Large intestine (tissue), 3 donors: ENCODE measurements around the gene ABCF3. TPM values are rescaled to one million over a fixed set of nuclear protein-coding genes. Genes with fewer than 3 reads are reported as not detected.

Experiments used
- DNase-seq, 2 donors: peaks; one replicate each; pipeline versions ENCODE4 v3.0.0 to v3.0.0-alpha.2; 2013
- H3K27ac ChIP-seq: one replicate; pipeline ENCODE4 v1.5.1; 2013; ENCODE audit warnings: low read length
- H3K27me3 ChIP-seq: 2 replicates; pipeline ENCODE4 v1.6.1; 2013; ENCODE audit warnings: low read length; ENCODE audit not compliant: control insufficient read depth, insufficient read depth
- H3K36me3 ChIP-seq: 2 replicates; pipeline ENCODE4 v1.6.1; 2013; ENCODE audit warnings: low read length; ENCODE audit not compliant: control insufficient read depth, insufficient read depth
- H3K4me1 ChIP-seq: one replicate; pipeline ENCODE4 v1.6.1; 2013; ENCODE audit warnings: low read length; ENCODE audit not compliant: control insufficient read depth, insufficient read depth
- H3K4me3 ChIP-seq: one replicate; pipeline ENCODE4 v1.5.1; 2013; ENCODE audit warnings: low read length
- H3K9me3 ChIP-seq: one replicate; pipeline ENCODE4 v1.6.1; 2013; ENCODE audit warnings: mild to moderate bottlenecking, low read depth, low read length, moderate library complexity; ENCODE audit not compliant: control insufficient read depth
- WGBS: methylation state at CpG from one replicate; pipeline ENCODE4 v1.1.5; 2013; ENCODE audit warnings: low lambda C conversion rate; ENCODE audit not compliant: insufficient coverage; 5-methylcytosine and 5-hydroxymethylcytosine counted together
- polyA plus RNA-seq: library from polyadenylated mRNA; unstranded; fragments of 120-200 nt; gene quantifications from one replicate; pipeline ENCODE4 v1.2.1, GENCODE V29; 2013

Gene ABCF3
- polyA plus RNA-seq, 1 donor = 72.3 TPM

DNA sequence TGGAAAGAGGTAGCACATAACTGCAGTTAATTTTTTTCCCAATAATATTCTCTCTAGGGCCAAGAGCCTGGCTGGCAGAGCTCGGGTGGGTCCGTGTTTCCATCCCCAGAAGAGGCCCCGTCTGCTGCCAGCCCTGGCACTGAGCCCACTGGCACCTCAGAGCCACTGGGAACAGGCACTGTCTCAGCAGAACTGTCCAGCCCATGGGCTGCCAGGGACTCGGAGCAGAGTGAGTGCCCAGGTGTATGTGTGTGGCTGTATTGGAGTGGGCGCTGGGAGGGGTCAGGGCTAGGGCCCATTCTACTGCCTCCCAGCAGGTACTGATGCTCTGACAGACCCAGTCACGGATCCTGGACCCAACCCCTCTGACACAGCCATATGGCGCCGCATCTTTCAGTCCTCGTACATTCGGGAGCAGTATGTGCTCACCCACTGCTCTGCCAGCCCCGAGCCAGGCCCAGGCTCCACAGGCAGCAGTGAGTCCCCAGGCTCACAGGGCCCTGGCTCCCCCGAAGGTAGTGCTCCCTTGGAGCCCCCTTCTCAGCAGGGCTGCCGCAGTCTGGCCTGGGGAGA is 52.3 kb downstream of the ABCF3 start:
- Histone ChIP-seq H3K27ac (no peak overlapping the region), H3K4me1 (peaks cover 4% of the 10 kb centered on the region), H3K9me3 (peaks cover 2% of the 10 kb centered on the region), H3K27me3 (peaks cover 25% of the 10 kb centered on the region), H3K4me3 (no peak overlapping the region), H3K36me3 (peaks cover 12% of the 10 kb centered on the region)
- no CpG with 5 or more reads among the region's 13 CpGs for WGBS
- no peak for DNase-seq

DNA sequence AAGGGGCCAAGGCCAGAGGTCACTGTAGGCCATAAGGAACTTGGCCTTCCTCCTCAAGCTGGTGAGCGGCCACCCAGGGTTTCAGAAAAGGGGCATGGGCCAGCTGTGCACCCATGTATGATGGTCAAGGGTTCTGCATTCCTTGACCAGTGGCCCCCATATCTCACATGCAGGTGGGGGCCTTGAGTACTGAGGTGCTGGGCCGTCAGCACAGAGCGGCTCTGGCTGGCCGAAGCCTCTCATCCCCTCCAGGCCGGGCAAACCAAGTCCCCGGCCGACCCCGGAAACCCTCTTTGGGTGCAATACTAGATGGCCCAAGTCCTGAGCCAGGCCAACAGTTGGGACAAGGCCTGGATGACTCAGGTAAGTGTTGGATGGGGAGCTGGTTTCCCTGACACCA is 53.2 kb downstream of the ABCF3 start:
- Histone ChIP-seq H3K36me3 (peaks cover 21% of the 10 kb centered on the region), H3K4me3 (no peak overlapping the region), H3K27me3 (peaks cover 20% of the 10 kb centered on the region), H3K4me1 (peaks cover 4% of the 10 kb centered on the region), H3K27ac (no peak overlapping the region), H3K9me3 (no peaks in the 10 kb centered on the region)
- DNase-seq = no peak
- no CpG with 5 or more reads among the region's 8 CpGs for WGBS

- Histone ChIP-seq H3K4me3 (no peak overlapping the region), H3K9me3 (no peaks in the 10 kb centered on the region), H3K27me3 (peaks cover 15% of the 10 kb centered on the region), H3K4me1 (peaks cover 4% of the 10 kb centered on the region), H3K27ac (no peak overlapping the region), H3K36me3 (peaks cover 26% of the 10 kb centered on the region)
- no CpG with 5 or more reads among the region's 7 CpGs for WGBS
- no peak for DNase-seq
Observed at GRCh38 chr3:184239708-184240107, 53.7 kb downstream of the ABCF3 start.

DNA sequence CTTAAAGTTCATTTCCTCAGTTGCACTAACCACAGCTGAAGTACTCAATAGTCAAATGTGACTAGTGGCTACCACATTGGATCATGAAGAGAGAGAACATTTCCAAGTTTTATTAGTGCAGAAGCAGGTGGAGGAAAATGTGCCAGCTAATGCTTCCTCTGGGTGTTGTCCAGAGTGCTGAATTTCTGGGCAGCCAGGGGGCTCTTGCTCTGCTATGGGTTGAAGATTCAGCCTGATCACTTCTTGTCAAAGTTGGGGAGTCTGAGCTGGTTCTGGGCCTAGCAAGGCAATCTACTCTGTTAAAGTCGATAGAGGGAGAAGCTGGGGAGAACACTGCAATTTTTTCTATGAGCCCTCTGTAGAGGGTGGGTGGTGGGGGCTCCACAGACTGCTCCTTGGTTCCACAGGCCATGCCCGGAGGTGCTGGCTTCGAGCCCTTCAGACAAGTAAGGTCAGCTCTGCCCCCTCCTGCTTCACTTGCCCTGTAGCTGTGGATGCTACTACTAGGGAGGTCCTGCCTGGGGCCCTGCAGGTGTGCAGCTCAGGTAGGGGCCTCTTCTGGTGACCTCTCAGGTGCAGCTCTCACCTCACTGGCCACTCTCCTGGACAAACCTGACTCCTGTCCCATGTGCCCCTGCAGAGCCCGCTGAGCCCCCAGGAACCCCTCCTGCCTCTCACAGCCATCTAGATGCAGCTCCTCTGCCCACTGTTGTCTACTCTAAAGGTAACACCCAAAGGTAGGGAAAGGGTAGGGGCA is 54.6 kb downstream of the ABCF3 start:
- no peak overlapping the region for H3K27ac ChIP-seq
- WGBS = no CpG with 5 or more reads among the region's 4 CpGs
- H3K4me3 ChIP-seq = no peak overlapping the region
- peaks cover 4% of the 10 kb centered on the region for H3K4me1 ChIP-seq
- peaks cover 14% of the 10 kb centered on the region for H3K27me3 ChIP-seq
- no peak for DNase-seq
- H3K36me3 ChIP-seq = peaks cover 35% of the 10 kb centered on the region
- no peaks in the 10 kb centered on the region for H3K9me3 ChIP-seq

DNA sequence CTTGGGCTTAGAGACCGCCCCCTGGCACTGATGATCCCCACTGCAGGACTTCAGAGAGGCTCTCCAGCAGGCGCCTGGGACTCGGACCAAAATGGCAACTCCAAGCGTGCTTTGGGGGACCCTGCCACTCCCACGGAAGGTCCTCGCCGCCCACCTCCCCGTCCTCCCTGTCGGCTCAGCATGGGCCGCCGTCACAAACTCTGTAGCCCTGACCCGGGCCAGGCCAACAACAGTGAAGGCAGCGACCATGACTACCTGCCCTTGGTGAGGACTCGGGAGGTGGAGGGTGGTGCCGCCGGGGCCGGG is 55.1 kb downstream of the ABCF3 start:
- peaks cover 10% of the 10 kb centered on the region for H3K27me3 ChIP-seq
- peaks cover 4% of the 10 kb centered on the region for H3K4me1 ChIP-seq
- no peaks in the 10 kb centered on the region for H3K9me3 ChIP-seq
- H3K36me3 ChIP-seq = peaks cover 36% of the 10 kb centered on the region
- no peak for DNase-seq
- H3K27ac ChIP-seq = no peak overlapping the region
- no CpG with 5 or more reads among the region's 17 CpGs for WGBS
- peak overlapping the region; percentile 31 for H3K4me3 ChIP-seq

DNA sequence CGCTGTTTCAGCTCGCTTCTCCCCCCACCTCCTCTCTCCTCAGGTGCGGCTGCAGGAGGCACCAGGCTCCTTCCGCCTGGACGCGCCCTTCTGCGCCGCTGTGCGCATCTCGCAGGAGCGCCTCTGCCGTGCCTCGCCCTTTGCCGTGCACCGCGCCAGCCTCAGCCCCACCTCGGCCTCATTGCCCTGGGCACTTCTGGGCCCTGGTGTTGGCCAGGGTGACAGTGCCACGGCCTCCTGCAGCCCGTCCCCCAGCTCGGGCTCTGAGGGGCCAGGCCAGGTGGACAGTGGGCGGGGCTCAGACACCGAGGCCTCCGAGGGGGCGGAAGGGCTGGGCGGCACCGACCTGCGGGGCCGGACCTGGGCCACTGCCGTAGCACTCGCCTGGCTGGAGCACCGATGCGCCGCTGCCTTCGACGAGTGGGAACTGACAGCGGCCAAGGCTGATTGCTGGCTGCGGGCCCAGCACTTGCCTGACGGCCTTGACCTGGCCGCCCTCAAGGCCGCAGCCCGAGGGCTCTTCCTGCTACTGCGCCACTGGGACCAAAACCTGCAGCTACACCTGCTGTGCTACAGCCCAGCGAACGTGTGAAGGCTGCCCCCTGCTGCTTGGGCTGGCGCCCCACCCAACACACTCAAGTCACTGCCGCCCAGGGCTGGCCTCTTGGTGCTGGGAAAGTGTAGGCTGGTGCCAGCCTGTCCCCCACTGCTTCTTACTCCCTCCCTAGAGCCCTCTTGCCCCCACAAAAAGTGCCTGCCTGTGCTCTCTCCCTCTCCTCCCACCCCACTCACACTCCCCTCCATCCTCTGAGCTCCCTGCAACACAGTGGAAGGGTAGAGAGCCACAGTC is 55.7 kb downstream of the ABCF3 start:
- Histone ChIP-seq H3K27ac (no peak overlapping the region), H3K9me3 (no peaks in the 10 kb centered on the region), H3K4me3 (peak overlapping the region; percentile 31), H3K4me1 (peaks cover 4% of the 10 kb centered on the region), H3K27me3 (peaks cover 4% of the 10 kb centered on the region), H3K36me3 (peaks cover 36% of the 10 kb centered on the region)
- DNase-seq = peak; percentile 63 to 77
- no CpG with 5 or more reads among the region's 46 CpGs for WGBS

DNA sequence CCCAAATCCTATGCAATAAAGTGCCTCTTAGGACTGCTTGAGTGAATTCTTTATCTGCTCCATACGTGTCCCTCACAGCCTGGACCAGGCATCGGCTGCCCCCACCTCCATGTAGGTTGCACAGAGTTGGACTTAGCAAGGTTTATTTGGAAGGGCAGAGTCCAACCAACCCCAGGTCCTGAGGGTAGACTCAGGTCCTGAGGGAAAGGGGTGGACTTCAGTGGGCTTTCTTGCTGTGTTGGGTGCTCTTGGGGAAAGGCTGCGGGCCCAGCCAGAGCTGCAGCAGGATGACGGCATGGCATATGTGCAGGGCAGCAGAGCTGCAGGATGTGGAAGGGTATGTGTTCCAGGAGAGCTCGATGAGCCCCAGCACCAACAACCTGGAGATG is 56.3 kb downstream of the ABCF3 start:
- Histone ChIP-seq H3K4me1 (peaks cover 4% of the 10 kb centered on the region), H3K27ac (no peak overlapping the region), H3K9me3 (no peaks in the 10 kb centered on the region), H3K4me3 (no peak overlapping the region), H3K36me3 (peaks cover 36% of the 10 kb centered on the region), H3K27me3 (no peaks in the 10 kb centered on the region)
- DNase-seq = no peak
- WGBS = no CpG with 5 or more reads among the region's 5 CpGs

Other genes starting within 250 kb of the ABCF3 start
- gene ABCC5, start 168.3 kb upstream of the ABCF3 start, polyA plus RNA-seq = 23.3 TPM
- gene HTR3D, start 154.5 kb upstream of the ABCF3 start, polyA plus RNA-seq = not detected
- not detected for gene HTR3C, start 133.2 kb upstream of the ABCF3 start, polyA plus RNA-seq
- 0.03 TPM for gene HTR3E, start 89.1 kb upstream of the ABCF3 start, polyA plus RNA-seq
- 46.5 TPM for gene EIF2B5, start 50.8 kb upstream of the ABCF3 start, polyA plus RNA-seq
- 81.0 TPM for gene DVL3, start 30.8 kb upstream of the ABCF3 start, polyA plus RNA-seq
- gene AP2M1, start 11.3 kb upstream of the ABCF3 start, polyA plus RNA-seq = 286 TPM
- 18.6 TPM for gene VWA5B2, start 43.4 kb downstream of the ABCF3 start, polyA plus RNA-seq
- 74.6 TPM for gene ALG3, start 62.8 kb downstream of the ABCF3 start, polyA plus RNA-seq
- gene EEF1AKMT4, start 63.5 kb downstream of the ABCF3 start, polyA plus RNA-seq = 5.3 TPM
- gene CAMK2N2, start 75.4 kb downstream of the ABCF3 start, polyA plus RNA-seq = 0.72 TPM
- 1.4 TPM for gene ECE2, start 89.8 kb downstream of the ABCF3 start, polyA plus RNA-seq
- gene PSMD2, start 113.0 kb downstream of the ABCF3 start, polyA plus RNA-seq = 148 TPM
- gene EIF4G1, start 128.4 kb downstream of the ABCF3 start, polyA plus RNA-seq = 203 TPM
- 14.9 TPM for gene FAM131A, start 151.4 kb downstream of the ABCF3 start, polyA plus RNA-seq
- gene CLCN2, start 175.4 kb downstream of the ABCF3 start, polyA plus RNA-seq = 27.5 TPM
- gene POLR2H, start 175.5 kb downstream of the ABCF3 start, polyA plus RNA-seq = 167 TPM
- 1.9 TPM for gene THPO, start 192.0 kb downstream of the ABCF3 start, polyA plus RNA-seq
- 3.7 TPM for gene CHRD, start 193.9 kb downstream of the ABCF3 start, polyA plus RNA-seq